Right forelimb (tissue), 1 donor: ENCODE results near the gene PAMR1.

Experiments used
- DNase-seq: peaks from one replicate; pipeline ENCODE4 v3.0.0-alpha.2; 2018

The PAMR1 gene

GRCh38 chr11:35491231-35491871 lies 34.1 kb downstream of the PAMR1 start:
- DNase-seq, result no peak

- no peak for DNase-seq
These were observed 37.3 kb downstream of the PAMR1 start for GRCh38 chr11:35488117-35488516.

GRCh38 chr11:35487532-35488078 lies 37.8 kb downstream of the PAMR1 start:
- DNase-seq, result peak; percentile 64

GRCh38 chr11:35486934-35487333 lies 38.5 kb downstream of the PAMR1 start:
- no peak for DNase-seq

- no peak for DNase-seq
These were observed 39.0 kb downstream of the PAMR1 start for GRCh38 chr11:35486446-35486845.

GRCh38 chr11:35485656-35486322 lies 39.6 kb downstream of the PAMR1 start:
- peak; percentile 86 for DNase-seq

- DNase-seq, result no peak
These were observed 41.0 kb downstream of the PAMR1 start for GRCh38 chr11:35484435-35484834.

GRCh38 chr11:35483131-35483820 lies 42.1 kb downstream of the PAMR1 start:
- DNase-seq, result no peak

- DNase-seq, result no peak
These were observed 45.7 kb downstream of the PAMR1 start for GRCh38 chr11:35479731-35480130.

GRCh38 chr11:35478471-35479091 lies 46.8 kb downstream of the PAMR1 start:
- DNase-seq, result peak; percentile 68

- DNase-seq, result no peak
These were observed 47.5 kb downstream of the PAMR1 start for GRCh38 chr11:35477901-35478300.

- no peak for DNase-seq
These were observed 50.7 kb downstream of the PAMR1 start for GRCh38 chr11:35474688-35475087.

GRCh38 chr11:35473795-35474374 lies 51.5 kb downstream of the PAMR1 start:
- no peak for DNase-seq

- DNase-seq, result no peak
These were observed 54.8 kb downstream of the PAMR1 start for GRCh38 chr11:35470616-35471015.

- no peak for DNase-seq
These were observed 59.4 kb downstream of the PAMR1 start for GRCh38 chr11:35466058-35466457.

- no peak for DNase-seq
These were observed 61.1 kb downstream of the PAMR1 start for GRCh38 chr11:35464308-35464707.

- no peak for DNase-seq
These were observed 62.1 kb downstream of the PAMR1 start for GRCh38 chr11:35463331-35463751.

- DNase-seq, result no peak
These were observed 63.4 kb downstream of the PAMR1 start for GRCh38 chr11:35461917-35462538.

GRCh38 chr11:35459489-35459888 lies 65.9 kb downstream of the PAMR1 start:
- no peak for DNase-seq

GRCh38 chr11:35458846-35459245 lies 66.6 kb downstream of the PAMR1 start:
- no peak for DNase-seq

GRCh38 chr11:35454362-35454761 lies 71.1 kb downstream of the PAMR1 start:
- DNase-seq, result no peak

GRCh38 chr11:35436581-35437250 lies 88.7 kb downstream of the PAMR1 start:
- DNase-seq, result no peak
